HepG2 (cell line): ENCODE measurements around the gene TMEM151A. TPM values are rescaled to one million over a fixed set of nuclear protein-coding genes. Genes with fewer than 3 reads are reported as not detected.

Experiments used
- KAT8 ChIP-seq: IDR thresholded peaks from 2 replicates; pipeline ENCODE4 v1.6.1; 2016; ENCODE audit warnings: missing genetic modification reagents, missing compliant biosample characterization
- ZBTB42 ChIP-seq: sonication (generic); formaldehyde crosslinking; IDR thresholded peaks from 2 replicates; pipeline ENCODE4 v1.5.0; 2020; ENCODE audit warnings: mild to moderate bottlenecking, missing genetic modification reagents
- ZMYM3 ChIP-seq: sonication (generic); formaldehyde crosslinking; IDR thresholded peaks from 2 replicates; pipeline ENCODE4 v1.5.1; 2020; ENCODE audit warnings: mild to moderate bottlenecking, missing genetic modification reagents
- ZNF337 ChIP-seq: sonication (generic); formaldehyde crosslinking; IDR thresholded peaks from 2 replicates; pipeline ENCODE4 v1.5.1; 2020; ENCODE audit warnings: missing genetic modification reagents, low read depth, mild to moderate bottlenecking, borderline replicate concordance
- polyA plus RNA-seq, 8 experiments: library from polyadenylated mRNA; depleted of rRNA in 3 of 8; stranded (reverse) in 7 of 8; unstranded in 1 of 8; fragments of >200 nt; fragmentation: Illumina TruSeq in 4 of 8; extraction: Trizol in 4 of 8; gene quantifications; 2 replicates each; pipeline versions ENCODE4 v1.2.1 to v1.2.3, GENCODE V29; 2011 to 2016; ENCODE audit warnings: low read depth in 4 of 8, missing spikeins in 1 of 8, mixed read lengths in 1 of 8; ENCODE audit not compliant: insufficient read depth in 1 of 8
- total RNA-seq, 5 experiments: library from RNA; depleted of rRNA; stranded (reverse); fragments of >200 nt; fragmentation: Illumina TruSeq; extraction: Trizol; gene quantifications; 2 replicates each; pipeline ENCODE4 v1.2.3, GENCODE V29; 2016; ENCODE audit warnings: low read depth in 1 of 5
- TF ChIP-seq, protein P1 (sequence below): sonication (generic); formaldehyde crosslinking; IDR thresholded peaks from 2 replicates; pipeline ENCODE4 v1.4.0; 2020; ENCODE audit warnings: mild to moderate bottlenecking, missing genetic modification reagents
- TF ChIP-seq, protein P2 (sequence below): sonication (generic); formaldehyde crosslinking; IDR thresholded peaks from 2 replicates; pipeline ENCODE4 v1.5.0; 2020; ENCODE audit warnings: mild to moderate bottlenecking, missing genetic modification reagents, borderline replicate concordance
- TF ChIP-seq, protein P3 (sequence below): sonication (generic); formaldehyde crosslinking; IDR thresholded peaks from 2 replicates; pipeline ENCODE4 v1.5.1; 2020; ENCODE audit warnings: mild to moderate bottlenecking, missing genetic modification reagents
- TF ChIP-seq, protein P4 (sequence below): sonication (generic); formaldehyde crosslinking; IDR thresholded peaks from 2 replicates; pipeline ENCODE4 v1.4.0; 2020; ENCODE audit warnings: missing genetic modification reagents

The TMEM151A gene
- total and polyA plus RNA-seq, 2 of the 13 experiments (the other 11 are each of a cell fraction or from before 2014, with no cell fraction given): 0.18 to 0.33 TPM

DNA sequence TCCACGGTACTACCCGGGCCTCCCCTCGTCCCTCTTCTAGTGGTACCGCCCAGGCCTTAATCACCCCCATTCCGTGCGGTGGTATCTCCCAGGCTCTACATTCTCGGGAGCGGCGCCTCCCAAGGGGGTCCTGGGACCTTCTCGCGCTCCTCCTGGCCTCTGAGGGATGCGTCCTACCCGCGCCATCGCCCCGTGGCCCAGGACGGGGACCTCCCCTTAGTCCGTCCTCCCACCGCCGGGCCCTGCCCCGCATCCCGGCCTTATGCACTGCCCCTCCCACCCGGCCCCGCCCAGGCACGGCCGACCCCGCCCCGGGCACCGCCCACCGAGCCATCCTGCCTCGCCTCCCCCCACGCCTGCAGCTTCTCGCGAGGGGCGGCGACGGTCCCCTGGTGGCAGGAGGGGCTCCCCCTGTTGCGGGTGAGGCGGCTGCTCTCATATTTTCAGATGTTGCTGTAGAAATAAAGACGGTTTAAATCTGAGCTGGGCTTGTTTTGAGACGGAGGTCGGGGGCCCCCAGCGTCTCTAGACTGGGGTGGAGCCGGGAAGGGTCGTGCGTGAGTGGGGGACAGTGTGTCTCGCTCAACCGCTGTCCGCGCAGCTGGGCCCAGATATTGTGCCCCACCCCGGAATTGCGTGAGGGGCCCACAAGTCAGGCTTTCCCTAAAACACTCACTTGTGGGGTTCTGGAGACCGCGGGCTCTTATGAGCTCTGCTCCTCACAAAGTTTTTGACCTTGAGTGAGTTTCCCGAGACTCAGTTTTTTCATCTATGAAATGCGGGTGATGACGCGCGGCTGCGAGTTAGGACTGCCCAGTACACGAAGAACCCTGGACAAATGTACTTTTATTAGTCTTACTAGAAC is 24.1 kb upstream of the TMEM151A start (continued):
- TF ChIP-seq, protein P1, sequence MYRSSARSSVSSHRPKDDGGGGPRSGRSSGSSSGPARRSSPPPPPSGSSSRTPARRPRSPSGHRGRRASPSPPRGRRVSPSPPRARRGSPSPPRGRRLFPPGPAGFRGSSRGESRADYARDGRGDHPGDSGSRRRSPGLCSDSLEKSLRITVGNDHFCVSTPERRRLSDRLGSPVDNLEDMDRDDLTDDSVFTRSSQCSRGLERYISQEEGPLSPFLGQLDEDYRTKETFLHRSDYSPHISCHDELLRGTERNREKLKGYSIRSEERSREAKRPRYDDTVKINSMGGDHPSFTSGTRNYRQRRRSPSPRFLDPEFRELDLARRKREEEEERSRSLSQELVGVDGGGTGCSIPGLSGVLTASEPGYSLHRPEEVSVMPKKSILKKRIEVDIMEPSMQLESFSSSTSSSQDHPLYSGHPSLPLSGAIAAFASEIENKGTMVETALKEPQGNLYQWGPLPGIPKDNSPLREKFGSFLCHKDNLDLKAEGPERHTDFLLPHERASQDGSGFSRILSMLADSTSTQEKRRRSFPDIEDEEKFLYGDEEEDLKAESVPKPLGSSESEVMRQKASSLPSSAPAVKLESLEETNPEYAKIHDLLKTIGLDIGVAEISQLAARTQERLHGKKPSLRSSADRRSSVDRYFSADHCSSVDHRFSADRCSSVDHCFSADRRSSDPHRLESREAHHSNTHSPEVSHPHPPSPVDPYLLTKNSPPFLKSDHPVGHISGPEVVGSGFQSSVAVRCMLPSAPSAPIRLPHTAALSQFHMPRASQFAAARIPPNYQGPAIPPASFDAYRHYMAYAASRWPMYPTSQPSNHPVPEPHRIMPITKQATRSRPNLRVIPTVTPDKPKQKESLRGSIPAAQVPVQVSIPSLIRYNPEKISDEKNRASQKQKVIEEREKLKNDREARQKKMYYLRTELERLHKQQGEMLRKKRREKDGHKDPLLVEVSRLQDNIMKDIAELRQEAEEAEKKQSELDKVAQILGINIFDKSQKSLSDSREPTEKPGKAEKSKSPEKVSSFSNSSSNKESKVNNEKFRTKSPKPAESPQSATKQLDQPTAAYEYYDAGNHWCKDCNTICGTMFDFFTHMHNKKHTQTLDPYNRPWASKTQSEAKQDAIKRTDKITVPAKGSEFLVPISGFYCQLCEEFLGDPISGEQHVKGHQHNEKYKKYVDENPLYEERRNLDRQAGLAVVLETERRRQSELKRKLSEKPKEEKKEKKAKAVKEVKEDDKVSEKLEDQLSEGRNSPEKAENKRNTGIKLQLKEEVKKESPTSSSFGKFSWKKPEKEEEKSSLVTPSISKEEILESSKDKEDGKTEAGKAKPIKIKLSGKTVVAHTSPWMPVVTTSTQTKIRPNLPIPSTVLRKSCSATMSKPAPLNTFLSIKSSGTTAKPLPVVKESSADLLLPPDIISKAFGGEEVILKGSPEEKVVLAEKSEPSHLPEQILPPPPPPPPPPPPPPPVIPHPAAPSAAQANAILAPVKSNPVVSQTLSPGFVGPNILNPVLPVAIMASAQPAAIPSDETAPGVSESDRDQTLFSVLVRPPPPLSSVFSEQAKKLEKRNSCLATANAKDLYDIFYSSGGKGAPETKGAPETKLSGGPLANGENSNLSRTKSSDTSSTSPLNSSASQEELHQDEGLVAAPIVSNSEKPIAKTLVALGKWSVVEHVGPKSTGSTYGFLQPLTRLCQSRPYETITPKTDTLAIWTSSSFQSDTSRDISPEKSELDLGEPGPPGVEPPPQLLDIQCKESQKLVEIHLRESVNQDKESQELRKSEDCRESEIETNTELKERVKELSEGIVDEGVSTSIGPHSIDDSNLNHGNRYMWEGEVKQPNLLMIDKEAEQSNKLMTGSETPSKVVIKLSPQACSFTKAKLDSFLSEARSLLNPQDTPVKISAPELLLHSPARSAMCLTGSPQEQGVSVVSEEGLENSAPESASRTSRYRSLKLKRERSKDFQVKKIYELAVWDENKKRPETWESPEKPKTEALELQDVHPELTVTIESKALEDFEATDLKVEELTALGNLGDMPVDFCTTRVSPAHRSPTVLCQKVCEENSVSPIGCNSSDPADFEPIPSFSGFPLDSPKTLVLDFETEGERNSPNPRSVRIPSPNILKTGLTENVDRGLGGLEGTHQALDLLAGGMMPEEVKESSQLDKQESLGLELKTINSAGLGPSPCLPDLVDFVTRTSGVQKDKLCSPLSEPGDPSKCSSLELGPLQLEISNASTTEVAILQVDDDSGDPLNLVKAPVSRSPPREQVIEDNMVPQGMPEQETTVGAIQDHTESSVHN (CRISPR knock-in tag): no peak
- TF ChIP-seq ZBTB42 (CRISPR knock-in tag) (0 out of 2 replicates have a peak, but pooled peaks have one; percentile 44), KAT8 (CRISPR knock-in tag) (no peak), ZNF337 (CRISPR knock-in tag) (no peak), ZMYM3 (CRISPR knock-in tag) (no peak)
- TF ChIP-seq, protein P2, sequence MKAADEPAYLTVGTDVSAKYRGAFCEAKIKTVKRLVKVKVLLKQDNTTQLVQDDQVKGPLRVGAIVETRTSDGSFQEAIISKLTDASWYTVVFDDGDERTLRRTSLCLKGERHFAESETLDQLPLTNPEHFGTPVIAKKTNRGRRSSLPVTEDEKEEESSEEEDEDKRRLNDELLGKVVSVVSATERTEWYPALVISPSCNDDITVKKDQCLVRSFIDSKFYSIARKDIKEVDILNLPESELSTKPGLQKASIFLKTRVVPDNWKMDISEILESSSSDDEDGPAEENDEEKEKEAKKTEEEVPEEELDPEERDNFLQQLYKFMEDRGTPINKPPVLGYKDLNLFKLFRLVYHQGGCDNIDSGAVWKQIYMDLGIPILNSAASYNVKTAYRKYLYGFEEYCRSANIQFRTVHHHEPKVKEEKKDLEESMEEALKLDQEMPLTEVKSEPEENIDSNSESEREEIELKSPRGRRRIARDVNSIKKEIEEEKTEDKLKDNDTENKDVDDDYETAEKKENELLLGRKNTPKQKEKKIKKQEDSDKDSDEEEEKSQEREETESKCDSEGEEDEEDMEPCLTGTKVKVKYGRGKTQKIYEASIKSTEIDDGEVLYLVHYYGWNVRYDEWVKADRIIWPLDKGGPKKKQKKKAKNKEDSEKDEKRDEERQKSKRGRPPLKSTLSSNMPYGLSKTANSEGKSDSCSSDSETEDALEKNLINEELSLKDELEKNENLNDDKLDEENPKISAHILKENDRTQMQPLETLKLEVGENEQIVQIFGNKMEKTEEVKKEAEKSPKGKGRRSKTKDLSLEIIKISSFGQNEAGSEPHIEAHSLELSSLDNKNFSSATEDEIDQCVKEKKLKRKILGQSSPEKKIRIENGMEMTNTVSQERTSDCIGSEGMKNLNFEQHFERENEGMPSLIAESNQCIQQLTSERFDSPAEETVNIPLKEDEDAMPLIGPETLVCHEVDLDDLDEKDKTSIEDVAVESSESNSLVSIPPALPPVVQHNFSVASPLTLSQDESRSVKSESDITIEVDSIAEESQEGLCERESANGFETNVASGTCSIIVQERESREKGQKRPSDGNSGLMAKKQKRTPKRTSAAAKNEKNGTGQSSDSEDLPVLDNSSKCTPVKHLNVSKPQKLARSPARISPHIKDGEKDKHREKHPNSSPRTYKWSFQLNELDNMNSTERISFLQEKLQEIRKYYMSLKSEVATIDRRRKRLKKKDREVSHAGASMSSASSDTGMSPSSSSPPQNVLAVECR: no peak
- TF ChIP-seq, protein P3, sequence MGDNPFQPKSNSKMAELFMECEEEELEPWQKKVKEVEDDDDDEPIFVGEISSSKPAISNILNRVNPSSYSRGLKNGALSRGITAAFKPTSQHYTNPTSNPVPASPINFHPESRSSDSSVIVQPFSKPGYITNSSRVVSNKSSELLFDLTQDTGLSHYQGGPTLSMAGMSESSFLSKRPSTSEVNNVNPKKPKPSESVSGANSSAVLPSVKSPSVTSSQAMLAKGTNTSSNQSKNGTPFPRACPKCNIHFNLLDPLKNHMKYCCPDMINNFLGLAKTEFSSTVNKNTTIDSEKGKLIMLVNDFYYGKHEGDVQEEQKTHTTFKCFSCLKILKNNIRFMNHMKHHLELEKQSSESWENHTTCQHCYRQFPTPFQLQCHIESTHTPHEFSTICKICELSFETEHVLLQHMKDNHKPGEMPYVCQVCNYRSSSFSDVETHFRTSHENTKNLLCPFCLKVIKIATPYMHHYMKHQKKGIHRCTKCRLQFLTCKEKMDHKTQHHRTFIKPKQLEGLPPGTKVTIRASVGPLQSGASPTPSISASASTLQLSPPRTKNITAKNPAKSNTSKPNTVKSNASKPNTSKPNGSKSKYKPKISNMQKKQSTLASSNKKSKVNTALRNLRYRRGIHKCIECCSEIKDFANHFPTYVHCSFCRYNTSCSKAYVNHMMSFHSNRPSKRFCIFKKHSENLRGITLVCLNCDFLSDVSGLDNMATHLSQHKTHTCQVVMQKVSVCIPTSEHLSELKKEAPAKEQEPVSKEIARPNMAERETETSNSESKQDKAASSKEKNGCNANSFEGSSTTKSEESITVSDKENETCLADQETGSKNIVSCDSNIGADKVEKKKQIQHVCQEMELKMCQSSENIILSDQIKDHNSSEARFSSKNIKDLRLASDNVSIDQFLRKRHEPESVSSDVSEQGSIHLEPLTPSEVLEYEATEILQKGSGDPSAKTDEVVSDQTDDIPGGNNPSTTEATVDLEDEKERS: 0 out of 2 replicates have a peak, but pooled peaks have one; percentile 37
- TF ChIP-seq, protein P4, sequence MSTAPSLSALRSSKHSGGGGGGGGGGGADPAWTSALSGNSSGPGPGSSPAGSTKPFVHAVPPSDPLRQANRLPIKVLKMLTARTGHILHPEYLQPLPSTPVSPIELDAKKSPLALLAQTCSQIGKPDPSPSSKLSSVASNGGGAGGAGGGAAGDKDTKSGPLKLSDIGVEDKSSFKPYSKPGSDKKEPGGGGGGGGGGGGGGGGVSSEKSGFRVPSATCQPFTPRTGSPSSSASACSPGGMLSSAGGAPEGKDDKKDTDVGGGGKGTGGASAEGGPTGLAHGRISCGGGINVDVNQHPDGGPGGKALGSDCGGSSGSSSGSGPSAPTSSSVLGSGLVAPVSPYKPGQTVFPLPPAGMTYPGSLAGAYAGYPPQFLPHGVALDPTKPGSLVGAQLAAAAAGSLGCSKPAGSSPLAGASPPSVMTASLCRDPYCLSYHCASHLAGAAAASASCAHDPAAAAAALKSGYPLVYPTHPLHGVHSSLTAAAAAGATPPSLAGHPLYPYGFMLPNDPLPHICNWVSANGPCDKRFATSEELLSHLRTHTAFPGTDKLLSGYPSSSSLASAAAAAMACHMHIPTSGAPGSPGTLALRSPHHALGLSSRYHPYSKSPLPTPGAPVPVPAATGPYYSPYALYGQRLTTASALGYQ (CRISPR knock-in tag): no peak
